ENCODE results near the gene KCNJ11. TPM values are rescaled to one million over a fixed set of nuclear protein-coding genes. Genes with fewer than 3 reads are reported as not detected.
A peak's percentile ranks its signal among the peaks of the same experiment; 100 is the strongest.

KCNJ11 gene
- total and polyA plus RNA-seq, 2 donors (not counting 3 experiments of a cell fraction or from before 2014, with no cell fraction given) = 0.04 TPM; not detected in 1

DNA sequence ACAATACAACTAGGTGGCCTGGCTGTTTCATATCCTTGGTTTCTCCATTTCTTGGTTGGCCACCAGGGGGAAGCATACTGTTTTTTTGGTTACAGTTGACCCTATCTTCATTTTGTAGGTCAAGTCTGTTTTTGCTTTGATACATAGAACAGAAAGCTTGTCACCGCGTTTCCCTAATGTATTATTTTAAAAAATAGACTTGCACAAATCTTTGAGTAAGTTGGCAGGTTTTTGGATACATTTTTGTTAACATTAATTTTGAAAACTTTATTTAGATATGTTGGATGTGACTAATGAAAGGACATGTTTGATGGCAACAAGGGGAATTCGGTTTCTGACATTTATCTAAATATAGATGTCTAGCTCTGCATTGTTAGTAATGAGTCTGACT, 33.9 kb downstream of the KCNJ11 start:
- ChIA-PET CTCF (interaction anchor here (0.6 to 4.1 kb wide), 16 partner anchors 10 to 569 kb away, joined by 3 to 38 read pairs (median 5); no protein-coding TSS in a partner anchor), POLR2A (interaction anchor here (0.7 to 1.6 kb wide), 3 partner anchors 145 to 1277 kb away, joined by 4 to 6 read pairs (median 4); no protein-coding TSS in a partner anchor)
- H4K20me1 ChIP-seq (replicated peaks; ENCODE audit: control insufficient read depth, extremely low read depth, insufficient read depth, low read length) = no peaks in the 10 kb centered on the region
- peaks cover 16% of the 10 kb centered on the region for H3K4me1 ChIP-seq (ENCODE audit: control insufficient read depth, extremely low read depth, insufficient read depth, low read length)
- H2AFZ ChIP-seq (ENCODE audit: low read depth, low read length) = no peak overlapping the region
- H3K9me1 ChIP-seq (replicated peaks; ENCODE audit: control insufficient read depth, extremely low read depth, insufficient read depth, low read length) = no peaks in the 10 kb centered on the region
- TF ChIP-seq MYC (IDR thresholded peaks at IDR 0.05; ENCODE audit: low read depth, low read length) = no peak
- TF ChIP-seq POLR2AphosphoS5 (IDR thresholded peaks at IDR 0.05; ENCODE audit: insufficient read depth, low read depth, low read length) = no peak
- TF ChIP-seq POLR2A (IDR thresholded peaks at IDR 0.05; ENCODE audit: low read depth, low read length) = no peak
- TF ChIP-seq MAX (IDR thresholded peaks at IDR 0.05; ENCODE audit: insufficient read depth, insufficient read length) = no peak
- TF ChIP-seq CTCF (IDR thresholded peaks at IDR 0.05; ENCODE audit: extremely low read depth in 1 of 2, insufficient read depth in 1 of 2, low read depth in 1 of 2, low read length in 2 of 2) = peak; percentile 55 to 57
- TF ChIP-seq FOS (IDR thresholded peaks at IDR 0.05; ENCODE audit: borderline replicate concordance, insufficient read depth, low read length) = no peak
- H3K9me3 ChIP-seq (replicated peaks; ENCODE audit: control insufficient read depth, insufficient read depth, low read length) = no peaks in the 10 kb centered on the region
- H3K27ac ChIP-seq (ENCODE audit: insufficient read depth, low read depth, low read length) = no peak overlapping the region
- H3K36me3 ChIP-seq (ENCODE audit: control insufficient read depth in 2 of 2, extremely low read depth in 1 of 2, insufficient read depth in 2 of 2, low read length in 2 of 2) = no peaks in the 10 kb centered on the region
- H3K4me3 ChIP-seq (replicated peaks in 1 of 3; ENCODE audit: insufficient read depth in 1 of 3, low read depth in 1 of 3, low read length in 3 of 3) = peak overlapping the region in 1 of 3 experiments; percentile 85
- no TSS peak for BruUV-seq (replicated peaks)
- peaks cover 3% of the 10 kb centered on the region for H3K79me2 ChIP-seq (ENCODE audit: control insufficient read depth, insufficient read depth, low read length)
- dilution Hi-C loops (cut with MboI; ENCODE audit: extremely low pct_ligation_motif_present, low sequenced_read_pairs) (no loop called here), intact Hi-C loops (cut with micrococcal nuclease) (loop anchor here (1.0 to 5.0 kb wide), 5 partner anchors 30 to 1038 kb away; partner anchors contain the start of gene LDHA)
- H3K4me2 ChIP-seq (ENCODE audit: insufficient read depth, low read length) = peak overlapping the region; percentile 97
- FAIRE-seq (no peak), DNase-seq (ENCODE audit: low read depth, low spot score) (peak; percentile 77)
- no peak overlapping the region for H3K9ac ChIP-seq (replicated peaks; ENCODE audit: extremely low read depth, insufficient read depth, low read length)
- no peaks in the 10 kb centered on the region for H3K27me3 ChIP-seq (ENCODE audit: control insufficient read depth in 2 of 2, insufficient read depth in 2 of 2, low read length in 2 of 2)

Measured in endothelial cell of umbilical vein (primary cell).